ENCODE measurements around the gene ZNF155. TPM values are rescaled to one million over a fixed set of nuclear protein-coding genes. Genes with fewer than 3 reads are reported as not detected.
"Not testable (repeated sequence)": the region's sequence is repeated elsewhere in the genome, so short reads cannot be mapped to it uniquely, and the experiment has no call there.

ZNF155 gene
- total and polyA plus RNA-seq, 2 donors from 2014 or later: 5.0 to 11.2 TPM

- no peaks in the 10 kb centered on the region for H3K9me3 ChIP-seq (ENCODE audit: control insufficient read depth in 2 of 3, insufficient read depth in 1 of 3, low read length in 3 of 3)
- H3K4me1 ChIP-seq (ENCODE audit: control insufficient read depth in 2 of 3, insufficient read depth in 2 of 3, low read depth in 1 of 3, low read length in 3 of 3): peaks cover 0 to 3% (median 0%) of the 10 kb centered on the region in 3 donors
- H3K9ac ChIP-seq (ENCODE audit: low read length in 3 of 3): no peak overlapping the region
- no peak for TF ChIP-seq CTCF (IDR thresholded peaks at IDR 0.05; ENCODE audit: borderline replicate concordance, extremely low read depth, insufficient read depth)
- DNase-seq: no peak
- no peaks in the 10 kb centered on the region for H3K36me3 ChIP-seq (ENCODE audit: control insufficient read depth in 2 of 3, insufficient read depth in 3 of 3, low read length in 3 of 3)
- no peak for FAIRE-seq
- no peaks in the 10 kb centered on the region for H3K27me3 ChIP-seq (ENCODE audit: control insufficient read depth, insufficient read depth, low read length)
- no peak overlapping the region for H3K4me3 ChIP-seq (ENCODE audit: low read length in 3 of 3)
- intact Hi-C loops (cut with DNase I): no loop called here
- no peak overlapping the region for H3K27ac ChIP-seq (ENCODE audit: low read depth in 2 of 2, low read length in 2 of 2)
These were observed 44.3 kb upstream of the ZNF155 start for GRCh38 chr19:43939557-43940260.

GRCh38 chr19:43940719-43941118 lies 43.3 kb upstream of the ZNF155 start:
- FAIRE-seq: no peak
- H3K9ac ChIP-seq (ENCODE audit: low read length in 3 of 3): no peak overlapping the region

GRCh38 chr19:43941209-43941608 lies 42.8 kb upstream of the ZNF155 start:
- Histone ChIP-seq H3K4me3 (ENCODE audit: low read length in 3 of 3) (no peak overlapping the region), H3K27ac (ENCODE audit: low read depth in 2 of 2, low read length in 2 of 2) (no peak overlapping the region), H3K27me3 (ENCODE audit: control insufficient read depth, insufficient read depth, low read length) (no peaks in the 10 kb centered on the region), H3K9ac (ENCODE audit: low read length in 3 of 3) (no peak overlapping the region), H3K4me1 (ENCODE audit: control insufficient read depth in 2 of 3, insufficient read depth in 2 of 3, low read depth in 1 of 3, low read length in 3 of 3) (no peaks in the 10 kb centered on the region), H3K36me3 (ENCODE audit: control insufficient read depth in 2 of 3, insufficient read depth in 3 of 3, low read length in 3 of 3) (no peaks in the 10 kb centered on the region), H3K9me3 (ENCODE audit: control insufficient read depth in 2 of 3, insufficient read depth in 1 of 3, low read length in 3 of 3) (no peaks in the 10 kb centered on the region)
- TF ChIP-seq CTCF (IDR thresholded peaks at IDR 0.05; ENCODE audit: borderline replicate concordance, extremely low read depth, insufficient read depth): no peak
- no peak for DNase-seq
- intact Hi-C loops (cut with DNase I): no loop called here
- FAIRE-seq: no peak

More at GRCh38 chr19:43940719-43941118, 43.3 kb upstream of the ZNF155 start:
- no peak for DNase-seq
- no peak for TF ChIP-seq CTCF (IDR thresholded peaks at IDR 0.05; ENCODE audit: borderline replicate concordance, extremely low read depth, insufficient read depth)
- no peak overlapping the region for H3K4me3 ChIP-seq (ENCODE audit: low read length in 3 of 3)
- H3K4me1 ChIP-seq (ENCODE audit: control insufficient read depth in 2 of 3, insufficient read depth in 2 of 3, low read depth in 1 of 3, low read length in 3 of 3): peaks cover 0 to 2% (median 0%) of the 10 kb centered on the region in 3 donors
- no peaks in the 10 kb centered on the region for H3K9me3 ChIP-seq (ENCODE audit: control insufficient read depth in 2 of 3, insufficient read depth in 1 of 3, low read length in 3 of 3)
- intact Hi-C loops (cut with DNase I): no loop called here
- no peak overlapping the region for H3K27ac ChIP-seq (ENCODE audit: low read depth in 2 of 2, low read length in 2 of 2)
- no peaks in the 10 kb centered on the region for H3K27me3 ChIP-seq (ENCODE audit: control insufficient read depth, insufficient read depth, low read length)
- H3K36me3 ChIP-seq (ENCODE audit: control insufficient read depth in 2 of 3, insufficient read depth in 3 of 3, low read length in 3 of 3): no peaks in the 10 kb centered on the region

- FAIRE-seq; H3K4me1 ChIP-seq (ENCODE audit: control insufficient read depth in 2 of 3, insufficient read depth in 2 of 3, low read depth in 1 of 3, low read length in 3 of 3); DNase-seq; H3K27me3 ChIP-seq (ENCODE audit: control insufficient read depth, insufficient read depth, low read length); intact Hi-C loops (cut with DNase I); H3K27ac ChIP-seq (ENCODE audit: low read depth in 2 of 2, low read length in 2 of 2); H3K36me3 ChIP-seq (ENCODE audit: control insufficient read depth in 2 of 3, insufficient read depth in 3 of 3, low read length in 3 of 3); H3K9ac ChIP-seq (ENCODE audit: low read length in 3 of 3); H3K4me3 ChIP-seq (ENCODE audit: low read length in 3 of 3): not testable (repeated sequence)
- peaks cover 0 to 25% (median 2%) of the 10 kb centered on the region in 3 donors for H3K9me3 ChIP-seq (ENCODE audit: control insufficient read depth in 2 of 3, insufficient read depth in 1 of 3, low read length in 3 of 3)
These were observed 36.6 kb upstream of the ZNF155 start for GRCh38 chr19:43947412-43947811.

- DNase-seq; H3K27ac ChIP-seq (ENCODE audit: low read depth in 2 of 2, low read length in 2 of 2); H3K4me3 ChIP-seq (ENCODE audit: low read length in 3 of 3); H3K27me3 ChIP-seq (ENCODE audit: control insufficient read depth, insufficient read depth, low read length); H3K9ac ChIP-seq (ENCODE audit: low read length in 3 of 3); H3K36me3 ChIP-seq (ENCODE audit: control insufficient read depth in 2 of 3, insufficient read depth in 3 of 3, low read length in 3 of 3); H3K4me1 ChIP-seq (ENCODE audit: control insufficient read depth in 2 of 3, insufficient read depth in 2 of 3, low read depth in 1 of 3, low read length in 3 of 3); intact Hi-C loops (cut with DNase I); FAIRE-seq: not testable (repeated sequence)
- peaks cover 0 to 39% (median 2%) of the 10 kb centered on the region in 3 donors for H3K9me3 ChIP-seq (ENCODE audit: control insufficient read depth in 2 of 3, insufficient read depth in 1 of 3, low read length in 3 of 3)
These were observed 34.2 kb upstream of the ZNF155 start for GRCh38 chr19:43949803-43950202.

All from kidney (tissue), 14 donors.